HCT116 (cell line): ENCODE results near the gene OR6S1. TPM values are rescaled to one million over a fixed set of nuclear protein-coding genes. Genes with fewer than 3 reads are reported as not detected.
A peak's percentile ranks its signal among the peaks of the same experiment; 100 is the strongest.

Experiments
- ATAC-seq: fragments of 200-7000 bp; cut with Tn5 transposase; 2 replicates; pipeline ENCODE4 v1.9.1; 2020; ENCODE audit warnings: mild to moderate bottlenecking, moderate library complexity
- BruUV-seq: library from RNA; stranded (reverse); fragments of 400-500 nt; replicated peaks from 2 replicates; lab custom pipeline; 2021; lab: Mats Ljungman, UMichigan
- CTCF ChIA-PET: fragments of 300-600 bp; sonication (Branson Sonifier 250); formaldehyde crosslinking; loops from one replicate; lab custom pipeline; 2021; ENCODE audit warnings: antibody characterized with exemption; lab: Charles Lee
- POLR2A ChIA-PET: fragments of 300-600, 350-600 bp; sonication (Branson Sonifier 250); formaldehyde crosslinking; loops from one replicate; lab custom pipeline; 2021; ENCODE audit warnings: antibody characterized with exemption; lab: Charles Lee
- RAD21 ChIA-PET, 2 experiments: fragments of 300-600 bp; sonication (Branson Sonifier 250); formaldehyde crosslinking; loops; one replicate each; lab custom pipeline; 2023; ENCODE audit warnings: low total read pairs in 2 of 2; ENCODE audit not compliant: uncharacterized antibody in 2 of 2, unreplicated experiment in 2 of 2, low non-redundant PET in 1 of 2; lab: Charles Lee
- DNase-seq: peaks from one replicate; pipeline ENCODE4 v3.0.0-alpha.2; 2010; ENCODE audit warnings: low read depth, low spot score
- H2AFZ ChIP-seq: fragments of 200-600 bp; shearing (Covaris generic), sonication (generic); 2 replicates; pipeline ENCODE4 v1.6.1; 2017; ENCODE audit warnings: low read depth, mixed run types, mixed read lengths, antibody characterized with exemption, low read length; ENCODE audit not compliant: poor library complexity, severe bottlenecking
- H3K27ac ChIP-seq: 2 replicates; pipeline ENCODE4 v1.5.1; 2012; ENCODE audit warnings: low read depth, low read length
- H3K27me3 ChIP-seq: fragments of 200-600 bp; sonication (generic); 2 replicates; pipeline ENCODE4 v1.6.1; 2016; ENCODE audit warnings: mixed run types, low read length, mixed read lengths; ENCODE audit not compliant: insufficient read depth
- H3K36me3 ChIP-seq, 2 experiments: fragments of 200-500 bp in 1 of 2; fragments of 200-600 bp in 1 of 2; sonication (Bioruptor generic) in 1 of 2; sonication (generic) in 1 of 2; 2 replicates each; pipeline versions ENCODE4 v1.5.1 to v1.6.1; 2014 to 2016; ENCODE audit warnings: low read length in 2 of 2, inconsistent platforms in 1 of 2, mixed read lengths in 1 of 2, mixed run types in 1 of 2; ENCODE audit not compliant: insufficient read depth in 2 of 2, control insufficient read depth in 1 of 2
- H3K4me1 ChIP-seq, 2 experiments: fragments of 200-600 bp in 1 of 2; sonication (generic) in 1 of 2; 2 replicates each; pipeline versions ENCODE4 v1.5.1 to v1.6.1; 2012 to 2017; ENCODE audit warnings: low read length in 2 of 2, inconsistent platforms in 1 of 2, mild to moderate bottlenecking in 1 of 2, mixed read lengths in 1 of 2, mixed run types in 1 of 2, moderate library complexity in 1 of 2; ENCODE audit not compliant: insufficient read depth in 2 of 2, control insufficient read depth in 1 of 2
- H3K4me2 ChIP-seq: fragments of 200-600 bp; sonication (generic); 2 replicates; pipeline ENCODE4 v1.6.1; 2017; ENCODE audit warnings: mixed run types, low read length, mixed read lengths
- H3K4me3 ChIP-seq, 2 experiments: fragments of 200-600 bp in 1 of 2; sonication (generic) in 1 of 2; replicated peaks in 1 of 2; 2 replicates each; pipeline ENCODE4 v1.5.1; 2011 to 2016; ENCODE audit warnings: low read length in 2 of 2, control low read depth in 1 of 2, low read depth in 1 of 2, mild to moderate bottlenecking in 1 of 2, mixed read lengths in 1 of 2, mixed run types in 1 of 2
- H3K79me2 ChIP-seq: fragments of 200-600 bp; sonication (generic); 2 replicates; pipeline ENCODE4 v1.6.1; 2017; ENCODE audit warnings: mild to moderate bottlenecking, mixed run types, low read length, moderate library complexity, mixed read lengths; ENCODE audit not compliant: insufficient read depth
- H3K9ac ChIP-seq: fragments of 200-600 bp; sonication (generic); 2 replicates; pipeline ENCODE4 v1.6.1; 2016; ENCODE audit warnings: low read length, mixed read lengths
- H3K9me2 ChIP-seq: fragments of 200-600 bp; sonication (generic), shearing (Covaris generic); 2 replicates; pipeline ENCODE4 v1.6.1; 2017; ENCODE audit warnings: mixed run types, mild to moderate bottlenecking, moderate library complexity; ENCODE audit not compliant: insufficient read depth
- H3K9me3 ChIP-seq, 2 experiments: fragments of 200-500 bp in 1 of 2; fragments of 200-600 bp in 1 of 2; sonication (Bioruptor generic) in 1 of 2; sonication (generic) in 1 of 2; 2 replicates each; pipeline ENCODE4 v1.6.1; 2014 to 2017; ENCODE audit warnings: low read length in 2 of 2, mixed read lengths in 2 of 2, inconsistent platforms in 1 of 2, low read depth in 1 of 2, mild to moderate bottlenecking in 1 of 2, mixed run types in 1 of 2, moderate library complexity in 1 of 2; ENCODE audit not compliant: control insufficient read depth in 1 of 2, insufficient read depth in 1 of 2
- H4K20me1 ChIP-seq: fragments of 200-600 bp; sonication (generic), shearing (Covaris generic); 2 replicates; pipeline ENCODE4 v1.6.1; 2017; ENCODE audit warnings: mixed run types, mild to moderate bottlenecking, moderate library complexity; ENCODE audit not compliant: insufficient read depth
- CBX3 ChIP-seq: IDR thresholded peaks from 2 replicates; pipeline ENCODE4 v1.6.1; 2012; ENCODE audit warnings: low read depth
- EGR1 ChIP-seq: IDR thresholded peaks from 2 replicates; pipeline ENCODE4 v1.6.1; 2012; ENCODE audit warnings: low read depth
- ELF1 ChIP-seq: IDR thresholded peaks from 2 replicates; pipeline ENCODE4 v1.6.1; 2012; ENCODE audit warnings: low read depth, borderline replicate concordance
- EZH2 ChIP-seq: fragments of 200-600 bp; sonication (generic); IDR thresholded peaks from 2 replicates; pipeline ENCODE4 v1.6.1; 2017; ENCODE audit warnings: antibody characterized with exemption, mixed run types
- EZH2phosphoT487 ChIP-seq: fragments of 200-600 bp; IDR thresholded peaks from 2 replicates; pipeline ENCODE4 v1.6.1; 2018; ENCODE audit warnings: antibody characterized with exemption, borderline replicate concordance
- FOSL1 ChIP-seq: IDR thresholded peaks from 2 replicates; pipeline ENCODE4 v1.6.1; 2012; ENCODE audit warnings: low read depth
- POLR2A ChIP-seq: IDR thresholded peaks from 2 replicates; pipeline ENCODE4 v1.7.0; 2011; ENCODE audit warnings: borderline replicate concordance; ENCODE audit not compliant: insufficient read depth, insufficient read length; ENCODE audit errors: extremely low read depth
- RAD21 ChIP-seq: IDR thresholded peaks from 2 replicates; pipeline ENCODE4 v1.6.1; 2012; ENCODE audit warnings: low read depth, mild to moderate bottlenecking
- SP1 ChIP-seq: IDR thresholded peaks from 2 replicates; pipeline ENCODE4 v1.6.1; 2012; ENCODE audit warnings: low read depth
- YY1 ChIP-seq: IDR thresholded peaks from 2 replicates; pipeline ENCODE4 v1.6.1; 2011; ENCODE audit warnings: low read length, low read depth, moderate library complexity, mild to moderate bottlenecking; ENCODE audit not compliant: insufficient replicate concordance; ENCODE audit errors: extremely low read depth
- ZFX ChIP-seq: fragments of 450-650 bp; IDR thresholded peaks from 2 replicates; pipeline ENCODE4 v1.6.1; 2017
- ZNF274 ChIP-seq: fragments of 200-500 bp; sonication (Bioruptor generic); IDR thresholded peaks from 2 replicates; pipeline ENCODE4 v1.6.1; 2014; ENCODE audit warnings: mild to moderate bottlenecking, low read depth, low read length, inconsistent platforms
- intact Hi-C: fragments of 100-400 bp; cut with micrococcal nuclease; formaldehyde crosslinking; loops from 2 replicates; pipeline ENCODE4 v1.10.0; 2022
- total RNA-seq: library from RNA; stranded (reverse); gene quantifications from one replicate; pipeline ENCODE4 v1.2.1, GENCODE V29; 2021; ENCODE audit not compliant: unreplicated experiment
- TF ChIP-seq, protein P1 (sequence below): IDR thresholded peaks from 2 replicates; pipeline ENCODE4 v1.6.1; 2011; ENCODE audit warnings: mild to moderate bottlenecking, low read length, moderate library complexity; ENCODE audit not compliant: insufficient replicate concordance; ENCODE audit errors: extremely low read depth
- TF ChIP-seq, protein P2 (sequence below): IDR thresholded peaks from 2 replicates; pipeline ENCODE4 v1.6.1; 2012; ENCODE audit warnings: low read depth
- TF ChIP-seq, protein P3 (sequence below): IDR thresholded peaks from 2 replicates; pipeline ENCODE4 v1.6.1; 2012
- TF ChIP-seq, protein P4 (sequence below): IDR thresholded peaks from 2 replicates; pipeline ENCODE4 v1.6.1; 2012
- TF ChIP-seq, protein P5 (sequence below), 3 experiments: fragments of 200-600 bp in 1 of 3; sonication (generic) in 1 of 3; IDR thresholded peaks in 2 of 3; conservative IDR thresholded peaks in 1 of 3; 2 replicates each; pipeline ENCODE4 v1.5.1; 2012 to 2017; ENCODE audit warnings: low read depth in 2 of 3, low read length in 2 of 3, antibody characterized with exemption in 1 of 3, borderline replicate concordance in 1 of 3, control low read depth in 1 of 3, mild to moderate bottlenecking in 1 of 3, mixed read lengths in 1 of 3, mixed run types in 1 of 3, moderate library complexity in 1 of 3; ENCODE audit not compliant: insufficient read depth in 1 of 3

Gene OR6S1
- total RNA-seq, 1 experiment from 2014 or later = not detected

DNA sequence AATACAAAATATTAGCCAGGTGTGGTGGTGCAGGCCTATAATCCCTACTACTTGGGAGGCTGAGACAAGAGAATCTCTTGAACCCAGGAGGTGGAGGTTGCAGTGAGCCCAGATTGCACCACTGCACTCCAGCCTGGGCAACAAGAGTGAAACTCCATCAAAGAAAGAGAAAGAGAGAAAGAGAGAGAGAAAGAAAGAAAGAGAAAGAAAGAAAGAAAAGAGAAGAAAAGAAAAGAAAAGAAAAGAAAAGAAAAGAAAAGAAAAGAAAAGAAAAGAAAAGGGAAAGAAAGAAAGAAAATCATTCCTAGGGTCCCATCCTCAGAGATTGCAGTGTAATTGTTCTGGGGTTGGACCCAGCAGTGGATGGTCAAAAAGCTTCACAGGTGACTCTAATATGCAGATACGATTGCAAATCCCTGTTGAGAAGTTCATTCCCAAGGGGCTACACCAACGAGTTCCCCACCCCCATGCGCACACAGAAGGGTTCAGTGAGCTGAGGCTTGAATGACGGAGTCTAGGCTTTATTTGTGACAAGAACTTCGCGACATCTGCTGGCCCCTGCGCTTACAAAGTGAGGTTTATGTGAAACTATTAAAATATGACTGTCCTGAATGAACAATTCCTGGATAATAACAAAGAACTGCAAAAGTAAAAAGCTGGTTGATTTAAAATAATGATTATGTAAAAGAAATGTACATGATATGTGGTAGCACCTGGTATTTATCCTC is 32.9 kb downstream of the OR6S1 start:
- Histone ChIP-seq H4K20me1 (no peaks in the 10 kb centered on the region), H3K9ac (no peak overlapping the region), H3K4me3 (no peak overlapping the region), H3K9me3 (no peaks in the 10 kb centered on the region), H3K36me3 (no peaks in the 10 kb centered on the region), H3K27ac (no peak overlapping the region), H3K4me1 (peaks cover 5 to 23% of the 10 kb centered on the region in 2 experiments; a peak in 3 of 4 replicates), H3K79me2 (no peaks in the 10 kb centered on the region), H3K4me2 (peak overlapping the region; percentile 87; the same call in 1 of the 2 replicates), H3K9me2 (no peaks in the 10 kb centered on the region), H2AFZ (no peak overlapping the region), H3K27me3 (no peaks in the 10 kb centered on the region)
- ChIA-PET RAD21 (interaction anchor here in 1 of 2 experiments (0.6 to 0.9 kb wide), 2 partner anchors 78 to 274 kb away, joined by 3 read pairs; no protein-coding TSS in a partner anchor), POLR2A (interaction anchor here (1.0 to 1.6 kb wide), 4 partner anchors 9 to 267 kb away, joined by 3 to 7 read pairs (median 4); partner anchors contain the start of gene PARP2), CTCF (interaction anchor here (1.0 to 5.6 kb wide), 8 partner anchors 75 to 281 kb away, joined by 3 to 32 read pairs (median 8); partner anchors contain the start of genes PARP2, PIP4P1 and RNASE4)
- intact Hi-C loops = loop anchor here (1.0 to 5.0 kb wide), 6 partner anchors 75 to 195 kb away; partner anchors contain the start of genes APEX1, PNP and TEP1
- DNase-seq (no peak), ATAC-seq (no peak)
- BruUV-seq = no TSS peak
- TF ChIP-seq ELF1 (no peak), FOSL1 (no peak), SP1 (no peak), EZH2 (no peak), RAD21 (no peak), EGR1 (no peak), YY1 (no peak), EZH2phosphoT487 (no peak), ZFX (no peak), ZNF274 (no peak), CBX3 (no peak), POLR2A (no peak)
- TF ChIP-seq, protein P1, sequence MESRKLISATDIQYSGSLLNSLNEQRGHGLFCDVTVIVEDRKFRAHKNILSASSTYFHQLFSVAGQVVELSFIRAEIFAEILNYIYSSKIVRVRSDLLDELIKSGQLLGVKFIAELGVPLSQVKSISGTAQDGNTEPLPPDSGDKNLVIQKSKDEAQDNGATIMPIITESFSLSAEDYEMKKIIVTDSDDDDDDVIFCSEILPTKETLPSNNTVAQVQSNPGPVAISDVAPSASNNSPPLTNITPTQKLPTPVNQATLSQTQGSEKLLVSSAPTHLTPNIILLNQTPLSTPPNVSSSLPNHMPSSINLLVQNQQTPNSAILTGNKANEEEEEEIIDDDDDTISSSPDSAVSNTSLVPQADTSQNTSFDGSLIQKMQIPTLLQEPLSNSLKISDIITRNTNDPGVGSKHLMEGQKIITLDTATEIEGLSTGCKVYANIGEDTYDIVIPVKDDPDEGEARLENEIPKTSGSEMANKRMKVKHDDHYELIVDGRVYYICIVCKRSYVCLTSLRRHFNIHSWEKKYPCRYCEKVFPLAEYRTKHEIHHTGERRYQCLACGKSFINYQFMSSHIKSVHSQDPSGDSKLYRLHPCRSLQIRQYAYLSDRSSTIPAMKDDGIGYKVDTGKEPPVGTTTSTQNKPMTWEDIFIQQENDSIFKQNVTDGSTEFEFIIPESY = no peak
- TF ChIP-seq, protein P2, sequence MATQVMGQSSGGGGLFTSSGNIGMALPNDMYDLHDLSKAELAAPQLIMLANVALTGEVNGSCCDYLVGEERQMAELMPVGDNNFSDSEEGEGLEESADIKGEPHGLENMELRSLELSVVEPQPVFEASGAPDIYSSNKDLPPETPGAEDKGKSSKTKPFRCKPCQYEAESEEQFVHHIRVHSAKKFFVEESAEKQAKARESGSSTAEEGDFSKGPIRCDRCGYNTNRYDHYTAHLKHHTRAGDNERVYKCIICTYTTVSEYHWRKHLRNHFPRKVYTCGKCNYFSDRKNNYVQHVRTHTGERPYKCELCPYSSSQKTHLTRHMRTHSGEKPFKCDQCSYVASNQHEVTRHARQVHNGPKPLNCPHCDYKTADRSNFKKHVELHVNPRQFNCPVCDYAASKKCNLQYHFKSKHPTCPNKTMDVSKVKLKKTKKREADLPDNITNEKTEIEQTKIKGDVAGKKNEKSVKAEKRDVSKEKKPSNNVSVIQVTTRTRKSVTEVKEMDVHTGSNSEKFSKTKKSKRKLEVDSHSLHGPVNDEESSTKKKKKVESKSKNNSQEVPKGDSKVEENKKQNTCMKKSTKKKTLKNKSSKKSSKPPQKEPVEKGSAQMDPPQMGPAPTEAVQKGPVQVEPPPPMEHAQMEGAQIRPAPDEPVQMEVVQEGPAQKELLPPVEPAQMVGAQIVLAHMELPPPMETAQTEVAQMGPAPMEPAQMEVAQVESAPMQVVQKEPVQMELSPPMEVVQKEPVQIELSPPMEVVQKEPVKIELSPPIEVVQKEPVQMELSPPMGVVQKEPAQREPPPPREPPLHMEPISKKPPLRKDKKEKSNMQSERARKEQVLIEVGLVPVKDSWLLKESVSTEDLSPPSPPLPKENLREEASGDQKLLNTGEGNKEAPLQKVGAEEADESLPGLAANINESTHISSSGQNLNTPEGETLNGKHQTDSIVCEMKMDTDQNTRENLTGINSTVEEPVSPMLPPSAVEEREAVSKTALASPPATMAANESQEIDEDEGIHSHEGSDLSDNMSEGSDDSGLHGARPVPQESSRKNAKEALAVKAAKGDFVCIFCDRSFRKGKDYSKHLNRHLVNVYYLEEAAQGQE = no peak
- TF ChIP-seq, protein P3, sequence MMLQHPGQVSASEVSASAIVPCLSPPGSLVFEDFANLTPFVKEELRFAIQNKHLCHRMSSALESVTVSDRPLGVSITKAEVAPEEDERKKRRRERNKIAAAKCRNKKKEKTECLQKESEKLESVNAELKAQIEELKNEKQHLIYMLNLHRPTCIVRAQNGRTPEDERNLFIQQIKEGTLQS = no peak
- TF ChIP-seq, protein P4, sequence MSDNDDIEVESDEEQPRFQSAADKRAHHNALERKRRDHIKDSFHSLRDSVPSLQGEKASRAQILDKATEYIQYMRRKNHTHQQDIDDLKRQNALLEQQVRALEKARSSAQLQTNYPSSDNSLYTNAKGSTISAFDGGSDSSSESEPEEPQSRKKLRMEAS = no peak
- TF ChIP-seq, protein P5, sequence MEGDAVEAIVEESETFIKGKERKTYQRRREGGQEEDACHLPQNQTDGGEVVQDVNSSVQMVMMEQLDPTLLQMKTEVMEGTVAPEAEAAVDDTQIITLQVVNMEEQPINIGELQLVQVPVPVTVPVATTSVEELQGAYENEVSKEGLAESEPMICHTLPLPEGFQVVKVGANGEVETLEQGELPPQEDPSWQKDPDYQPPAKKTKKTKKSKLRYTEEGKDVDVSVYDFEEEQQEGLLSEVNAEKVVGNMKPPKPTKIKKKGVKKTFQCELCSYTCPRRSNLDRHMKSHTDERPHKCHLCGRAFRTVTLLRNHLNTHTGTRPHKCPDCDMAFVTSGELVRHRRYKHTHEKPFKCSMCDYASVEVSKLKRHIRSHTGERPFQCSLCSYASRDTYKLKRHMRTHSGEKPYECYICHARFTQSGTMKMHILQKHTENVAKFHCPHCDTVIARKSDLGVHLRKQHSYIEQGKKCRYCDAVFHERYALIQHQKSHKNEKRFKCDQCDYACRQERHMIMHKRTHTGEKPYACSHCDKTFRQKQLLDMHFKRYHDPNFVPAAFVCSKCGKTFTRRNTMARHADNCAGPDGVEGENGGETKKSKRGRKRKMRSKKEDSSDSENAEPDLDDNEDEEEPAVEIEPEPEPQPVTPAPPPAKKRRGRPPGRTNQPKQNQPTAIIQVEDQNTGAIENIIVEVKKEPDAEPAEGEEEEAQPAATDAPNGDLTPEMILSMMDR (IDR thresholded peaks at IDR 0.05 in 2 of 3, conservative IDR thresholded peaks at IDR 0.05 in 1 of 3; ENCODE audit: borderline replicate concordance in 1 of 3, insufficient read depth in 1 of 3, low read depth in 2 of 3, low read length in 2 of 3) = no peak
